ENCODE results near the gene DDX4. TPM values are rescaled to one million over a fixed set of nuclear protein-coding genes. Genes with fewer than 3 reads are reported as not detected.
"Not testable (repeated sequence)": the region's sequence is repeated elsewhere in the genome, so short reads cannot be mapped to it uniquely, and the experiment has no call there.

DDX4 gene
- total RNA-seq, 1 donor from 2014 or later: not detected

GRCh38 chr5:55714339-55714738, 23.5 kb upstream of the DDX4 start:
- no peaks in the 10 kb centered on the region for H3K27me3 ChIP-seq
- H3K4me1 ChIP-seq: peaks cover 4 to 7% of the 10 kb centered on the region in 2 donors
- H3K36me3 ChIP-seq: no peaks in the 10 kb centered on the region
- peaks cover 0 to 4% of the 10 kb centered on the region in 2 donors for H3K9me3 ChIP-seq
- no peak overlapping the region for H3K4me3 ChIP-seq
- no peak overlapping the region for H3K27ac ChIP-seq
- TF ChIP-seq CTCF (IDR thresholded peaks at IDR 0.05): no peak
- intact Hi-C loops (cut with DNase I): loop anchor here (5.0 to 10.0 kb wide), 3 partner anchors 487 to 542 kb away; partner anchors contain the start of genes CDC20B and MCIDAS
- DNase-seq (ENCODE audit: low spot score in 2 of 2): no peak

- intact Hi-C loops (cut with DNase I): loop anchor here (5.0 to 10.0 kb wide), 3 partner anchors 487 to 542 kb away; partner anchors contain the start of genes CDC20B and MCIDAS
Measured at GRCh38 chr5:55714749-55715148, 23.1 kb upstream of the DDX4 start.

GRCh38 chr5:55715519-55716078, 22.3 kb upstream of the DDX4 start:
- no peak overlapping the region for H3K27ac ChIP-seq
- intact Hi-C loops (cut with DNase I): loop anchor here (10.0 kb wide), 1 partner anchor 489 kb away; no protein-coding TSS in a partner anchor
- TF ChIP-seq CTCF (IDR thresholded peaks at IDR 0.05): no peak
- peaks cover 4 to 7% of the 10 kb centered on the region in 2 donors for H3K4me1 ChIP-seq
- H3K9me3 ChIP-seq: peaks cover 0 to 4% of the 10 kb centered on the region in 2 donors
- no peak for DNase-seq (ENCODE audit: low spot score in 2 of 2)
- no peak overlapping the region for H3K4me3 ChIP-seq
- no peaks in the 10 kb centered on the region for H3K36me3 ChIP-seq
- H3K27me3 ChIP-seq: no peaks in the 10 kb centered on the region

More at GRCh38 chr5:55714749-55715148, 23.1 kb upstream of the DDX4 start:
- DNase-seq (ENCODE audit: low spot score in 2 of 2): no peak
- no peaks in the 10 kb centered on the region for H3K36me3 ChIP-seq
- H3K27me3 ChIP-seq: no peaks in the 10 kb centered on the region
- peaks cover 0 to 4% of the 10 kb centered on the region in 2 donors for H3K9me3 ChIP-seq
- H3K27ac ChIP-seq: no peak overlapping the region
- H3K4me1 ChIP-seq: peaks cover 4 to 7% of the 10 kb centered on the region in 2 donors
- no peak overlapping the region for H3K4me3 ChIP-seq
- TF ChIP-seq CTCF (IDR thresholded peaks at IDR 0.05): no peak

DNA sequence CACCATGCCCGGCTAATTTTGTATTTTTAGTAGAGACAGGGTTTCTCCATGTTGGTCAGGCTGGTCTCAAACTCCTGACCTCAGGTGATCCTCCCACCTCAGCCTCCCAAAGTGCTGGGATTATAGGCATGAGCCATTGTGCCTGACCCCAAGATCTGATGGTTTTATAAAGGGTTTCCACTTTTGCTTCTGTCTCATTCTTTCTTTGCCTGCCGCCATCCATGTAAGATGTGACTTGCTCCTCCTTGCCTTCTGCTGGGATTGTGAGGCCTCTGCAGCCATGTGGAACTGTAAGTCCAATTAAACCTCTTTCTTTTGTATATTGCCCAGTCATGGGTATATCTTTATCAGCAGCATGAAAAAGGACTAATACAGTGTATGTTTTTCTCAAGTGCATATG, 18.8 kb upstream of the DDX4 start:
- not testable (repeated sequence) for H3K4me3 ChIP-seq; H3K27ac ChIP-seq; H3K27me3 ChIP-seq; H3K4me1 ChIP-seq; H3K36me3 ChIP-seq; DNase-seq (ENCODE audit: low spot score in 2 of 2); H3K9me3 ChIP-seq
- intact Hi-C loops (cut with DNase I): loop anchor here (10.0 kb wide), 1 partner anchor 486 kb away; no protein-coding TSS in a partner anchor

GRCh38 chr5:55720188-55720703, 17.6 kb upstream of the DDX4 start:
- H3K4me3 ChIP-seq: no peak overlapping the region
- TF ChIP-seq CTCF (IDR thresholded peaks at IDR 0.05): no peak
- H3K4me1 ChIP-seq: no peaks in the 10 kb centered on the region
- H3K27me3 ChIP-seq: no peaks in the 10 kb centered on the region
- intact Hi-C loops (cut with DNase I): no loop called here
- H3K9me3 ChIP-seq: peaks cover 0 to 4% of the 10 kb centered on the region in 2 donors
- H3K36me3 ChIP-seq: no peaks in the 10 kb centered on the region
- DNase-seq (ENCODE audit: low spot score in 2 of 2): no peak
- H3K27ac ChIP-seq: no peak overlapping the region

- TF ChIP-seq CTCF (IDR thresholded peaks at IDR 0.05): no peak
- no peak overlapping the region for H3K27ac ChIP-seq
- H3K4me3 ChIP-seq: no peak overlapping the region
- DNase-seq (ENCODE audit: low spot score in 2 of 2): no peak
- H3K36me3 ChIP-seq: no peaks in the 10 kb centered on the region
- H3K27me3 ChIP-seq: no peaks in the 10 kb centered on the region
- no peaks in the 10 kb centered on the region for H3K4me1 ChIP-seq
- intact Hi-C loops (cut with DNase I): no loop called here
- no peaks in the 10 kb centered on the region for H3K9me3 ChIP-seq
Measured at GRCh38 chr5:55724281-55724680, 13.6 kb upstream of the DDX4 start.

Data from ascending aorta (tissue), 2 donors.